Measurements from ENCODE around the gene BAZ1A. TPM values are rescaled to one million over a fixed set of nuclear protein-coding genes. Genes with fewer than 3 reads are reported as not detected.

BAZ1A gene
- total RNA-seq, 1 experiment from 2014 or later = 24.2 TPM

GRCh38 chr14:34911209-34912150 lies 36.3 kb upstream of the BAZ1A start:
- no peaks in the 10 kb centered on the region for H3K27me3 ChIP-seq (ENCODE audit: insufficient read depth, low read length)
- ChIA-PET RAD21 (ENCODE audit: low non-redundant PET in 1 of 2, low total read pairs in 2 of 2, uncharacterized antibody in 2 of 2, unreplicated experiment in 2 of 2) (interaction anchor here in 1 of 2 experiments (0.5 kb wide), 1 partner anchor 128 kb away, joined by 3 read pairs; no protein-coding TSS in a partner anchor), CTCF (interaction anchor here (1.0 kb wide), 1 partner anchor 238 kb away, joined by 4 read pairs; no protein-coding TSS in a partner anchor), POLR2A (interaction anchor here (1.0 kb wide), 1 partner anchor 10 kb away, joined by 3 read pairs; no protein-coding TSS in a partner anchor)
- no peak overlapping the region for H3K9ac ChIP-seq (ENCODE audit: low read length)
- no TSS peak for BruUV-seq (replicated peaks)
- H3K4me1 ChIP-seq (ENCODE audit: control insufficient read depth in 1 of 2, insufficient read depth in 2 of 2, low read length in 2 of 2) = no peaks in the 10 kb centered on the region
- H3K4me3 ChIP-seq (replicated peaks in 1 of 2; ENCODE audit: low read depth in 1 of 2, low read length in 2 of 2) = no peak overlapping the region
- no peaks in the 10 kb centered on the region for H3K79me2 ChIP-seq (ENCODE audit: insufficient read depth, low read length)
- H3K4me2 ChIP-seq (ENCODE audit: low read length) = no peak overlapping the region
- no peak overlapping the region for H2AFZ ChIP-seq (ENCODE audit: low read depth, low read length, poor library complexity, severe bottlenecking)
- no peaks in the 10 kb centered on the region for H4K20me1 ChIP-seq (ENCODE audit: insufficient read depth)
- intact Hi-C loops (cut with micrococcal nuclease) = loop anchor here (5.0 kb wide), 1 partner anchor 239 kb away; no protein-coding TSS in a partner anchor
- ATAC-seq = no peak
- TF ChIP-seq CTCF (IDR thresholded peaks at IDR 0.05 in 2 of 3, conservative IDR thresholded peaks at IDR 0.05 in 1 of 3; ENCODE audit: borderline replicate concordance in 1 of 3, insufficient read depth in 1 of 3, low read depth in 2 of 3, low read length in 2 of 3) (no peak), SIN3A (IDR thresholded peaks at IDR 0.05; ENCODE audit: low read depth) (no peak)
- no peak for DNase-seq (ENCODE audit: low read depth, low spot score)
- no peak overlapping the region for H3K27ac ChIP-seq (ENCODE audit: low read depth, low read length)
- no peaks in the 10 kb centered on the region for H3K36me3 ChIP-seq (ENCODE audit: control insufficient read depth in 1 of 2, insufficient read depth in 2 of 2, low read length in 2 of 2)
- H3K9me3 ChIP-seq (ENCODE audit: control insufficient read depth in 1 of 2, insufficient read depth in 1 of 2, low read depth in 1 of 2, low read length in 2 of 2) = no peaks in the 10 kb centered on the region
- H3K9me2 ChIP-seq (ENCODE audit: insufficient read depth) = no peaks in the 10 kb centered on the region

GRCh38 chr14:34906287-34906686 lies 31.1 kb upstream of the BAZ1A start:
- H3K4me2 ChIP-seq (ENCODE audit: low read length) = no peak overlapping the region
- no peaks in the 10 kb centered on the region for H3K4me1 ChIP-seq (ENCODE audit: control insufficient read depth in 1 of 2, insufficient read depth in 2 of 2, low read length in 2 of 2)
- H3K27me3 ChIP-seq (ENCODE audit: insufficient read depth, low read length) = no peaks in the 10 kb centered on the region
- no peak for ATAC-seq
- H3K9me3 ChIP-seq (ENCODE audit: control insufficient read depth in 1 of 2, insufficient read depth in 1 of 2, low read depth in 1 of 2, low read length in 2 of 2) = no peaks in the 10 kb centered on the region
- BruUV-seq (replicated peaks) = no TSS peak
- TF ChIP-seq POLR2AphosphoS5 (IDR thresholded peaks at IDR 0.05; ENCODE audit: low read depth, low read length) = no peak
- no peak for TF ChIP-seq ZBTB33 (IDR thresholded peaks at IDR 0.05; ENCODE audit: extremely low read depth, insufficient replicate concordance, low read length)
- no peak overlapping the region for H3K4me3 ChIP-seq (replicated peaks in 1 of 2; ENCODE audit: low read depth in 1 of 2, low read length in 2 of 2)
- CTCF ChIA-PET = no interaction called here
- H3K27ac ChIP-seq (ENCODE audit: low read depth, low read length) = no peak overlapping the region
- POLR2A ChIA-PET = no interaction called here
- DNase-seq (ENCODE audit: low read depth, low spot score) = no peak
- H3K36me3 ChIP-seq (ENCODE audit: control insufficient read depth in 1 of 2, insufficient read depth in 2 of 2, low read length in 2 of 2) = no peaks in the 10 kb centered on the region
- no peak overlapping the region for H2AFZ ChIP-seq (ENCODE audit: low read depth, low read length, poor library complexity, severe bottlenecking)
- no peaks in the 10 kb centered on the region for H3K79me2 ChIP-seq (ENCODE audit: insufficient read depth, low read length)
- no peak overlapping the region for H3K9ac ChIP-seq (ENCODE audit: low read length)
- RAD21 ChIA-PET (ENCODE audit: low non-redundant PET in 1 of 2, low total read pairs in 2 of 2, uncharacterized antibody in 2 of 2, unreplicated experiment in 2 of 2) = no interaction called here
- no peaks in the 10 kb centered on the region for H4K20me1 ChIP-seq (ENCODE audit: insufficient read depth)
- H3K9me2 ChIP-seq (ENCODE audit: insufficient read depth) = no peaks in the 10 kb centered on the region
- intact Hi-C loops (cut with micrococcal nuclease) = no loop called here

Data from HCT116 (cell line).